GM10248 (cell line): ENCODE data around the gene TBL1XR1.

ENCODE experiments used
- CTCF ChIA-PET: fragments of 300-600 bp; sonication (Branson Sonifier 250); formaldehyde crosslinking; extraction: SDS; loops from one replicate; lab custom pipeline; 2021; ENCODE audit warnings: antibody characterized with exemption; lab: Yijun Ruan, JAX
- POLR2A ChIA-PET: fragments of 350-650 bp; sonication (Branson Sonifier 250); formaldehyde crosslinking; extraction: SDS; loops from one replicate; lab custom pipeline; 2020; ENCODE audit warnings: antibody characterized with exemption; lab: Yijun Ruan, JAX
- DNase-seq: peaks from one replicate; pipeline ENCODE4 v3.0.0; 2012; ENCODE audit errors: extremely low spot score
- CTCF ChIP-seq: IDR thresholded peaks from 2 replicates; pipeline ENCODE4 v1.5.1; 2012; ENCODE audit warnings: mild to moderate bottlenecking, low read depth; ENCODE audit errors: extremely low read depth, missing control alignments, control extremely low read depth

The TBL1XR1 gene

DNA sequence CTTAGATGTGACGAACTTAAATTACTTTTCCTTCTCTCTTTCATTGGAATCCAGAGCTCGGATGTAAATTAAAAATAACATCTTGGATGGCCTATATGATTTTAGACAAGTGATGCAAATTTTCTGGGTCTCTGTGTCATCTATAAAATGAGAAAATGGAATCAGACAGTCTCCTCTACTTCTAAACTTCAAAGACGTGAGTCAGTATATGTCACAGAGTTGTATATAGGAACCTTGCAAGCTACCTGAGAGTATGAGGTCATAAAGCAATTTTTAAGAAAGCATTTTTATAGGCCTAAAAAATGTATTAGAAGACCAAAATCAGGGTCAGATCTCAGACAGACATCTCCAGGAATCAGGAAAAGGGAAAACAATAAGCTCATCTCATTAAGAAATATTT, 128.3 kb downstream of the TBL1XR1 start:
- POLR2A ChIA-PET, result interaction anchor here (0.6 kb wide), 1 partner anchor 1294 kb away, joined by 8 read pairs; no protein-coding TSS in a partner anchor
- CTCF ChIA-PET, result interaction anchor here (0.8 to 2.2 kb wide), 6 partner anchors 9 to 37 kb away, joined by 3 to 5 read pairs (median 4); no protein-coding TSS in a partner anchor
- TF ChIP-seq CTCF, result no peak
- no peak for DNase-seq

DNA sequence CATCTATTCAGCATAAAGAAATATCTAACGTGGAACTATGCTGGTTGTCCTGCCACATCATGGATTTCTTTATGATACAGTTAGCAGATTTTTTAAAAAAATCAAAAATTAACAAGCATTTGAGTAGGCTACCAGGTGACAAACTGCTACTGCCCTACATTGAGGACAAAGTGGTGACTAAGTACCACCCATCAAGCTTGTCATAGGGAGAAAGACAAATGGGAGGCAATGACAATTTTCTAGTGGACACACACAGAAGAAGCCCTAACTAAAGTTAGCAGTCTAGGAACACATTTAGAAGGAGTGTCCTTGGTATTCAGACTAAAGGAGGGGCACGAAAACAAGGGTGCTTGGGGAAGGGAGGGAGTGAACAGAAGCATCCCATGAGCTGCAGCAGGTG, 131.2 kb downstream of the TBL1XR1 start:
- ChIA-PET CTCF (interaction anchor here (1.0 kb wide), 1 partner anchor 8 kb away, joined by 3 read pairs; no protein-coding TSS in a partner anchor), POLR2A (no interaction called here)
- no peak for TF ChIP-seq CTCF
- DNase-seq, result no peak

DNA sequence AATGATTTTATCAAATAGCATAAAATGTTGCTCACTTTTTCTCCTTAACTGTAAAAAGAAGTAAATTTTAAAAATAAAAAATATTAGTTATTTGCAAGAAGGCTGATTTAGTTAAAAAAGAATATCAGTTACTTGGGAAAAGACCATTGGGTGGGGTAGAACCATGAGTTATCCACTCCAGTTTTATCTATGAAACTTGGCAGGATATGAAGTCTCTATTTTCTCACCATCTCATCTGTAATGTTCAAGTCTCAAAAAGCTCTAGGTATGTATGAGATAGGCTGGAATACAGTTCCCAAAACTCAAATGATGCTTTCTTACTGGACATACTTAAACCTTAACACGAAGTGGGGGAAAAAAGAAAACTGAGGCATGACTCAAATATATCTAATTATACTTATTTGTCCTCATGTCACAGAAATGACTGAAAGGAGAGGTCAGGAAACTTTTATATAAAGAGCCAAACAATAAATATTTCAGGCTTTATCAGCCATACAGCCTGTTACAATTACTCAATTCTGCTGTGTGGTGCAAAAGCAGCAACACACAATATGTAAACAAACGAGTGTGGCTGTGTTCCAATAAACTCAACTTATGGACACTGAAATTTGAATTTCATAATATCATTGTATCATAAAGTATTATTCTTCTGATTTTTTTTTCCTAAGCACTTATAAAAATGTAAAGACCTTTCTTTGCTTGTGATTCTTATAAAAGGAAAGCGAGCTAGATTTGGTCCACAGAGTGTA, 131.8 kb downstream of the TBL1XR1 start:
- TF ChIP-seq CTCF, result no peak
- POLR2A ChIA-PET, result no interaction called here
- CTCF ChIA-PET, result no interaction called here
- no peak for DNase-seq

- CTCF ChIA-PET, result no interaction called here
- POLR2A ChIA-PET, result no interaction called here
- no peak for TF ChIP-seq CTCF
- no peak for DNase-seq
These were observed 135.1 kb downstream of the TBL1XR1 start for GRCh38 chr3:177062052-177062732.

GRCh38 chr3:177061369-177061768, 135.9 kb downstream of the TBL1XR1 start:
- ChIA-PET POLR2A (no interaction called here), CTCF (no interaction called here)
- no peak for TF ChIP-seq CTCF
- DNase-seq, result no peak

- CTCF ChIA-PET, result interaction anchor here (0.9 to 1.5 kb wide), 4 partner anchors 8 to 14 kb away, joined by 3 to 5 read pairs (median 3); no protein-coding TSS in a partner anchor
- POLR2A ChIA-PET, result no interaction called here
- DNase-seq, result no peak
- TF ChIP-seq CTCF, result no peak
These were observed 136.8 kb downstream of the TBL1XR1 start for GRCh38 chr3:177060492-177060891.
